ENCODE measurements around the gene PDLIM3.

PDLIM3 gene

GRCh38 chr4:185463541-185463940 is 71.8 kb downstream of the PDLIM3 start:
- no peak overlapping the region for H3K9ac ChIP-seq (ENCODE audit: low read depth in 1 of 2, low read length in 2 of 2)
- H3K27ac ChIP-seq (ENCODE audit: low read depth, low read length): no peak overlapping the region
- no peaks in the 10 kb centered on the region for H3K9me3 ChIP-seq (ENCODE audit: control insufficient read depth in 1 of 2, low read length in 2 of 2)
- no peaks in the 10 kb centered on the region for H3K27me3 ChIP-seq (ENCODE audit: control insufficient read depth in 1 of 2, insufficient read depth in 2 of 2, low read length in 2 of 2)
- H3K36me3 ChIP-seq (ENCODE audit: control insufficient read depth in 1 of 2, insufficient read depth in 2 of 2, low read length in 2 of 2): no peaks in the 10 kb centered on the region
- no peaks in the 10 kb centered on the region for H3K4me1 ChIP-seq (ENCODE audit: control insufficient read depth in 1 of 2, insufficient read depth in 2 of 2, low read length in 2 of 2)
- no peak overlapping the region for H3K4me3 ChIP-seq (ENCODE audit: low read depth in 1 of 2, low read length in 2 of 2)

GRCh38 chr4:185461565-185461964 is 73.7 kb downstream of the PDLIM3 start:
- H3K36me3 ChIP-seq (ENCODE audit: control insufficient read depth in 1 of 2, insufficient read depth in 2 of 2, low read length in 2 of 2): no peaks in the 10 kb centered on the region

GRCh38 chr4:185457136-185457535 is 78.2 kb downstream of the PDLIM3 start:
- H3K9ac ChIP-seq (ENCODE audit: low read depth in 1 of 2, low read length in 2 of 2): no peak overlapping the region
- no peaks in the 10 kb centered on the region for H3K36me3 ChIP-seq (ENCODE audit: control insufficient read depth in 1 of 2, insufficient read depth in 2 of 2, low read length in 2 of 2)
- H3K27ac ChIP-seq (ENCODE audit: low read depth, low read length): no peak overlapping the region
- H3K27me3 ChIP-seq (ENCODE audit: control insufficient read depth in 1 of 2, insufficient read depth in 2 of 2, low read length in 2 of 2): peaks cover 0 to 2% of the 10 kb centered on the region in 2 donors
- H3K4me1 ChIP-seq (ENCODE audit: control insufficient read depth in 1 of 2, insufficient read depth in 2 of 2, low read length in 2 of 2): no peaks in the 10 kb centered on the region
- H3K4me3 ChIP-seq (ENCODE audit: low read depth in 1 of 2, low read length in 2 of 2): no peak overlapping the region
- H3K9me3 ChIP-seq (ENCODE audit: control insufficient read depth in 1 of 2, low read length in 2 of 2): no peaks in the 10 kb centered on the region

More at GRCh38 chr4:185461565-185461964, 73.7 kb downstream of the PDLIM3 start:
- H3K4me1 ChIP-seq (ENCODE audit: control insufficient read depth in 1 of 2, insufficient read depth in 2 of 2, low read length in 2 of 2): no peaks in the 10 kb centered on the region
- H3K27ac ChIP-seq (ENCODE audit: low read depth, low read length): no peak overlapping the region
- peaks cover 0 to 2% of the 10 kb centered on the region in 2 donors for H3K27me3 ChIP-seq (ENCODE audit: control insufficient read depth in 1 of 2, insufficient read depth in 2 of 2, low read length in 2 of 2)
- no peak overlapping the region for H3K9ac ChIP-seq (ENCODE audit: low read depth in 1 of 2, low read length in 2 of 2)
- no peaks in the 10 kb centered on the region for H3K9me3 ChIP-seq (ENCODE audit: control insufficient read depth in 1 of 2, low read length in 2 of 2)
- H3K4me3 ChIP-seq (ENCODE audit: low read depth in 1 of 2, low read length in 2 of 2): no peak overlapping the region

- peaks cover 0 to 2% of the 10 kb centered on the region in 2 donors for H3K27me3 ChIP-seq (ENCODE audit: control insufficient read depth in 1 of 2, insufficient read depth in 2 of 2, low read length in 2 of 2)
- no peaks in the 10 kb centered on the region for H3K9me3 ChIP-seq (ENCODE audit: control insufficient read depth in 1 of 2, low read length in 2 of 2)
- H3K27ac ChIP-seq (ENCODE audit: low read depth, low read length): no peak overlapping the region
- no peak overlapping the region for H3K4me3 ChIP-seq (ENCODE audit: low read depth in 1 of 2, low read length in 2 of 2)
- no peaks in the 10 kb centered on the region for H3K36me3 ChIP-seq (ENCODE audit: control insufficient read depth in 1 of 2, insufficient read depth in 2 of 2, low read length in 2 of 2)
- no peaks in the 10 kb centered on the region for H3K4me1 ChIP-seq (ENCODE audit: control insufficient read depth in 1 of 2, insufficient read depth in 2 of 2, low read length in 2 of 2)
- no peak overlapping the region for H3K9ac ChIP-seq (ENCODE audit: low read depth in 1 of 2, low read length in 2 of 2)
These were observed 79.2 kb downstream of the PDLIM3 start for GRCh38 chr4:185456131-185456530.

All from duodenal mucosa (tissue), 2 donors.